HTR-8/SVneo (cell line): Measurements from ENCODE around the gene GLIS1.

Experiments used
- DNase-seq: peaks from one replicate; pipeline ENCODE4 v3.0.0; 2011; ENCODE audit warnings: low spot score, mixed read lengths; ENCODE audit not compliant: insufficient read length
- FAIRE-seq: peaks from 2 replicates; lab custom pipeline; 2011; peaks lifted over from hg19 to GRCh38; lab: Jason Lieb, UNC

The GLIS1 gene

DNA sequence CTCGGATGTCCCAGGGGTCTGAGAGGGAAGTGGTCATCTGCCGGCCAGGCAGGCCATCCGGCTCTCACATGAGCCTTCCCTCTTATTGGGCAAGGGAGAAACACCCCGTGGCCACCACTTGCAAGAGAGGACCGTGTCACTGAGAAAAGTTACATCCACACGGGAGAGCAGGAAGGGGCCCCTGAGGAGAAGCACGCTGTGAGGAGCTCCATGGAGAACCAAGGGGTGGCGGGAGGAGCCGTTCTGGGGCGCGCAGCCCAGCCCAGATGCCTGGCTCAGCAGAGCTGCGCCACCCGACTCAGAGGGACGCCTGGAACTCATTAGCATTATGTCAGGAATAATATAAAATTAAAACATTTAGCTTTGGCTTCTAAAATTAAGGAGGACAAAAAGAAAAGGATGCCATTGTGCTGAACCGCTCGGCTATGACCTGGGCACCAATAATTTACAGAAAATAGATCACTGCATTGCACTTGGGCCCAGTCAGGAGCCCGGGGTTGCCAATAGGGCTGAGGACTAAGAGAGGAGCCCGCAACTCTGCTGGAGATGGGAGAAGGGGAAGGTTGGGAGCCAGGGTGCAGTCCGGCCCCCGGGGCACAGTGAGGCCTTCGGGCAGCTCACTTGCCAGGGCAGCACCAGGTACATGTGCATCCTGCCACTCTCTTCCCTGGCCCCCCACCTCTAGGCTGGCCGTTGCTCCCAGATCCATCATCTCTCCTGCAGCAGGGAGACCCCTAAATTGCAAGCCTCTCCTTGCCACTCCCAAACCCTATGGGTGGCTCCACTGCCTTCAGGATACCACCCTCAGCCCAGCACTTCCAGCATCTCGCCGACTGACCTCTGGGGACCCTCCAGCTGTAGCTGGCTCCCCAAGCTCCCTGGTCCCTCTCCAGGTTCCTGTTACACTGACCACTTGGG is 194.9 kb downstream of the GLIS1 start:
- DNase-seq (no peak), FAIRE-seq (no peak)

DNA sequence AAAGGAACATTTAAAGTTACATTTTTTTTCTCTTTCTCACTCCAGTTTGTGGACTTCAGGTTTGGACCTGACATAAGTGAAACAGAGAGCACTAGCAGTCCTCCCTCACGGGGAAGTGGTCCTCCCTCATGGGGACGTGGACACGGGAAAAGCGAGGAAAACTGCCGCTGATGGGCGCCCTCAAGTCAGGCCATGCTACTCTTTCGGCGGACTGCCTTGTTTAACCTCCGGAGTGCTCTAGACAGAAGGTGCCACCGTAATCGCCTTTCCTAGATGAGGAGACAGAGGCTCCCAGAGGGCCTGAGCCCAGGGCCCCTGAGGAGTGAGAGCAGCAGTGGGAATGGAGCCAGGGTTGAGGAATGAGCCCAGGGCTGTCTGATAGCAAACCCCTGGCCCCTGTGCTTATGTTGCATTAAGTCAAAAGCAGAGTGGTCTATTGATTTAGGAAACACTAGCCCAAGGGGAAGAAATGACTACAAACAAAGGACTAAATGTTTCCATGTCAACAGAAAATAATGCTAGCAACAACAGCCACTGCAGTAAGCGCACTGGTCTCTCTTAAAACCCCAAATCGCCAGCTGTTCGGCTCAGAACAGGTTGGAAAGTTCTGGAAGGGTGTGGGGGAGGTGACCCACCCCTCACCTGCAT is 195.7 kb downstream of the GLIS1 start:
- DNase-seq (no peak), FAIRE-seq (no peak)

DNA sequence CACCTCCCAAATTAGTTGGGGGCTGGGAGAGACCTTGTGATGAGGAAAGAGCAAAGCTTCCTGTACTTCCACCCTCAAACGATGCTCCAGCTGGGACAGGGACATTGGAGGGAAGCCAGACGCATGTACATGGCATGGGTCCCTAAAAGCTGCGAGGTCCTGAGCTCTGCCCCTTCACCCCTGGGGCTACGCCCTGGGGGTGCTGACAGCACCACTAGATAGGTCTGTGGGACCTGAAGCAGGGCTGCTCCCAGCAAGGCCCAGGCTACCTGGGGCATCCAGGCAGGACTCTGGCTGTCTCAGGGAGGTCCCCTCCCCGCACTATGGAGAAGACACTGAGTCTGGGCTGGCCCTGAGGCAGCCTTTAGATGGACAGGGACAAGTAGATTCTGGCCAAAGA is 196.4 kb downstream of the GLIS1 start:
- DNase-seq, result no peak
- FAIRE-seq, result no peak

DNA sequence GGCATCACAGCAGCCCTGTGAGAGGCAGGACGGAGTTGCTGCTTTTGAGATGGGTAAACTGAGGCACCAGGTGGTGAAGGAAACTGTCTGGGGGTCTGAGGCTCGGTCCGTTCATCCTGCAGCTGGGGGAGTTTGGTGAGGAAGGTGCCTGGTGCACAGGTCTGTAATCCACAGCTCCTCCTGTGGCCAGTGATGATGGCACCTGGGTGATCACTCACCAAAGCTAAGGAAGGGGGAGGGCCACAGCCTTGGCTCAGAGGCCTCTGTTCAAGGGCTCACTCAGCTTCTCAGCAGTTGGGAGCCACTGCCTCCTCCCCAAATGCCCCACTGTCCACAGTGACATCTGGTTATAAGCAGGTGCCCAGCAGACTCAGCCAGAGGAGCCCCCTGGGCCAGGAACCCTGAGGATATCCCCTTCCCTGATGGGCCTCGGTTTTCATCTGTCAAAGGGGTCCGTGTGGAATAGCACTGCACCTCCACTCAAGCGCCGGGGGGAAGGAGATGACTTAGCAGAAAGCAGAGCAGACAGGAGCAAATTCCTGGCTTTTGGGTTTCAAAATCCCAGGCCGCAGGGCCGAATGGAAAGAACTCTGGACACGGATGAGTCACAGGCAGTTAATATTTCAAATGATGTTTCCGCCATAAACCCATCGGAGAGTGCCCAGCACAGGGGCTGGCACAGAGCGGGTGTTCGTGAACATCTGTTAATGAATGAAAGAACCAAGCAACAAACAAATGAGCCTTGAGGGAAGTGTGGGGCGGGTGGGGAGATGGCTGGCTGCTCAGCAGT is 197.0 kb downstream of the GLIS1 start:
- FAIRE-seq, result no peak
- DNase-seq, result peak; percentile 45

DNA sequence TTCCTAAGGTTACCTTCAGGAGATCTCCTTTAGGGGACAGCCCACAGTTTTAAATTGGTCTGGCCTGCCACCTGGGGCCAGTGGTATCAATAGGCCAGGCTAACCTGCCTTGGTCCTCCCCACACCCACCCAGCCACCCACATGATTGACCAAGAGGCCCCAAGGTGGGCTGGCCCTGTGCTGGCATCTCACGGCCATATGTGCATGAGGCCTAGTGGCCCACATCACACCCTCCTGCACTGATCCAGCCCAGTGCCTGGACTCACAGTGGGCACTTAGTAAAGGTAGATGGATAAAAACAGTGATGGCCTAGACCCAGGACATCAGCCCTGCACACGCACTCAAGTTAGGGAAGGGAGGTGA is 197.7 kb downstream of the GLIS1 start:
- FAIRE-seq (no peak), DNase-seq (no peak)

DNA sequence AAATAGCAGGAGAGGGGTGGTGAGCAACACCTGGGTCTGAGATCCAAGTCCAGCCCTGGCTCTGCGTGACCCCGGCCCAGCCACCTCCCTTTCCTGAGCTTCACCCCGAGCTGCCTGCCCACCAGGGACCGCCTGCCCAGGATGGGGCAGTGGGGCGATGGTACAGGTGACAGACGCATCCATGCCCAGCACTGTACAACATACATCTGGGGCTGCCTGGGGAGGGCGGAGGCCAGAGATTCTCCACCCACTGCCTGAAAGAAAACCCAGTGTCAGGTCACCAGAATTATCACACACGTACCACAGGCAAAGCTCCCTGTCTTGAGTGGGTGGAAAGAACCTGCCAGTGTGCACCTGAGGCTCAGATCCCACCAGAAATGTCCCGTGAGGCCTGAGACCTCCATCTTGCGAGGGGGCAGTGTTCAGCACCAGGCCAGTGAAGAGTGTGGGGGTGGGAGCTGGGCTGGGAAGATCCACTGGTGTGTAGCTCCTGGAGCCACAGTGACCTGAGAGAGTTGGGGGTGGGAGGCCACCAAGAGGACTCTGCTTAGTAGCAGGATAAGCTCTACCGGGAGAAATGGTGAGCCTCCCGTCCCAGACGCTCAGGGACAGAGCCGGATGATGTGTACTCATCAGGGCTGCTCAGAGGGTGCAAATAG is 198.2 kb downstream of the GLIS1 start:
- FAIRE-seq (no peak), DNase-seq (no peak)

DNA sequence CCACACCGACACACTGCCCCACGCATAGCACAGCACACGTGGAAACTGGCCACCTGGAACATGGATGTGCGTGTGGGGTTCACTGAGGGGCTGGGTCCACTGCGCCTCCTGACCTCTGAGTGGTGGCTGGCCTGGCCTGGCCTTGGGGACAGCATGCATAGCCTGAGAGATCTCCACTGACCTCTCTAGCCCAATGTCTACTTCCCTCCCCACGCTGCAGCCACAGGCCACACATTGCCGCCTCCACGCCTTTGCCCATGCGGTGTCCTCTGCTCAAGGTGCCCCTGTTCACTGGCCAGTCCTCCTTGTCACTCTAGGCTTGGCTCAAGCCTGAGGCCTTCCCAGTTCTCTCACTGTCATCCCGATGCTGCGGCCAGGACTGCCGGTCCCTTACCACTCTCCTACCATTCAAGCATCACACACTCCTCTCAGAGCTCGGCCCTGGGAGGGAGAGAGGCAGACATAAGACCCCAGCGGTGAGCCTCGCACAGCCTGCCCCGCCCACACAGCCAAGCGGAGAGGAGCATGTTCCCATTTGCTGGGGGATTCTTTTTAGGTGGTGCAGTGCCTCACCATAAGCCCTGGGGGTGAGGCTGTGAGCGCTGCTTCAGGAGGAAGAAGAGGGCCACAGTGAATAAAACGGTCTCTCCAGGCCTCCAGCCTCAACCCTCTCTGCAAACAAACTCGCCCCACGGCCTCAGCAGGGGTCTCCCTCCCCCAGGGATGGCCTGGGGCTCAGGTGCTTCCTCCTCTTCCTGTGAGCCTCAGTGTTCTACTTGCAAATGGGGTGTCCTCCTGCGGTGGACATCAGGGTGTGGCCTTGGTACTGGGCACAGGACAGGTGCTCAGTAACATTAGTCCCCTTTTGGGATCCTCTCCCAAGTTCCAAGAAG is 199.0 kb downstream of the GLIS1 start:
- no peak for FAIRE-seq

DNA sequence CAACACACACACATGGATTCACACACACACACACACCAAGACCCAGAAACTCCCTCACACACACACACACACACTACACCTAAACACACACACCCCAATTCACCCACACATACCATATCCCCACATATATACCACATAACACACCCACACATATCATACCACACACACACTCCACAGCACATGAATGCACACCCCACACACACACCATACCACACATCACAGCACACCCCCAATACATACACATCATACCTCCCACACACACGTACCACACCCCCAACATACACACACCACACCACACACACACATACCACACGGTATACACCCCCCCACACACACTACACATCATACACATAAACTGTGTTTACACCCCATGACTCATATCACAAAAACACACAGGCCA is 199.7 kb downstream of the GLIS1 start:
- FAIRE-seq (peak; percentile 86), DNase-seq (no peak)

More for the DNA sequence above, 199.0 kb downstream of the GLIS1 start:
- no peak for DNase-seq

DNA sequence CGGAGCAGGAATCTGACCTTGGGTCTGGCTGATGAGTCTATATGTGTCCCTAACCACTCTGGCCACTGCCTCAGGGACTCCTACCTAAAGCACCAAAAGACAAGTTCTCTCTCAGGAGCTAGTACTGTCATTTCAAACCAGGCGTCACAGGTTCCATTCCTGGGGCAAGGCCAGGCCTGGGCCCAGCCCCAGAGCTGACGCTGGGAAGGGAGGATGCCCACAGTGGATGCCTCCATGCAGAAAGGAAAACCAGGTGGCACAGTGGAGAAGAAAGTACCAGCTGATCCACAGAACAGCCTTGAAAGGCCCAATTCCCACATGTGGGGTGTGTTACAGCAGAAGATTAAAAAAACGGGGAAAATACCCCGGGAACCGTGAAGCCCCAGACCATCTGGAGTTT is 202.4 kb downstream of the GLIS1 start:
- DNase-seq, result no peak
- no peak for FAIRE-seq

DNA sequence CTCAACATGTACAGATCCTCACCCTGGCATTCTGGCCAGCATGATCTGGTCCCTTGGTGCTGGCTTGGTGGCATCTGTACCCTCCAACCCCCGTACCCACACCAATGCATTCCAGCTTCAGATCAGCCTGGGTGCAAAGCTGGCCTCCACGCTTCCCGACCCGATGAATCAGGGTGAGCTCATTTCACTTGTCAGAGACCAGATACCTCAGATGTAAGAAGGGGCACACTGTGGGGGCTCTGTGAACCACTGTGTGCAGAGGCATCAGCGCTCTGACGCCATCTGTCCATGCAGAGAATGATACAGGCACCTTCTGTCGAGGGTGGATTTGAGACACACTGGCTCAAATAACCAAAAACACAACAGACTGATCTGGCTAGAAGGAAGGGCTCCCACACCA is 203.1 kb downstream of the GLIS1 start:
- FAIRE-seq, result no peak
- DNase-seq, result no peak

DNA sequence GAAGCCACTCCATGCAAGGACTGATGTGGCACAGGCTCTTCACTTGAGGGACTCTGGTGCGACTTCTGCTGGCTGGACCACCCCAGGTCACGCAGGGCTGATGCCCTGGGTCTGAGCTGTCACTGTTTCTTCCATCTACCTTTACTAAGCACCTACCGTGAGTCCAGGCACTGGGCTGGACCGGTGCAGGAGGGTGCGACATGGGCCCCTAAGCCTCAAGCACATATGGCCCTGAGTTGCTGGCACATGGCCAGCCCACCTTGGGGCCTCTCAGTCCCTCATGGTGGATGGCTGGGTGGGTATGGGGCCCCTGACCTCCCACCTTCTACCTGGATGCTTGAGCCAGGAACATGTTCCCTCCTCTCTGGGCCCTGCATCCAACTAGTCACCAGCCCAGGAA is 203.7 kb downstream of the GLIS1 start:
- DNase-seq (no peak), FAIRE-seq (no peak)

DNA sequence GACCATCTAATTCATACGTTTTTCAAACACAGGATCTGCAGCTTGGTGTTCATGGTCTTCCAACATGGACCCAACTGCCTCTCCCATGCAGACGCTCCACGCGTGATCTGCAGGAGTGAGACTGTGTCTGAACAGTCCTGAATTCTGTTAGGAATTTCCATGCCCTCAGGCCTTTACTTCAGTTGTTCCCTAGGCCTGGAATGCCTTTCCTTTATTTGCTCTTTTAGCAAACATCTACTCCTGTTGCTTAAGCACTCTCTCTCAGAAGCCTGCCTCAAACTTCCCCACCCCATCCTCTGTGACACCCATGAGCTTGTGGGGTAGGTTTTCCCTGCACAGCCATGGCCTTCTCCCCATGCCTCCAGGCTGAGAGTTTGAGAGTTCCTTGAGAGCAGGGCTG is 206.1 kb downstream of the GLIS1 start:
- FAIRE-seq (no peak), DNase-seq (no peak)

DNA sequence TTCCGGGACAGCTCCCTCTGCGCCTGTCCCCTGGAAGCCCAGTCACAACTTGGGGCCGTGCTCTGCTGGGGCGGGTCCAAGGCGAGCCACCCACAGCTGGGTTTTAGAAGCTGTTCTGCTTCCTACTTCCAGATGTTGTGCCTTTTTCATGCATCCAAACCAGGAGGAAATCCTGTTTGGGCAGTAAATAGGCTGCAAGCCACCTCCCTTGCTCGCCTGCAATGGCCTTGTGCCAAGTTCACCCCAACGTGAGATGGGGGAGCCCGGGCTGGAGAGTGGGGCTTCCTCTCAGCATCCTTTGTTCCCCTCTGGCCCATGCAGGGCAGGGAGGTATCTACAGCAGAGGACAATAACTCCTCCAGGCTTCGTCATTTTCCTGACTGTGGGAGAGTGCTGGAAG is 206.6 kb downstream of the GLIS1 start:
- DNase-seq (no peak), FAIRE-seq (no peak)

DNA sequence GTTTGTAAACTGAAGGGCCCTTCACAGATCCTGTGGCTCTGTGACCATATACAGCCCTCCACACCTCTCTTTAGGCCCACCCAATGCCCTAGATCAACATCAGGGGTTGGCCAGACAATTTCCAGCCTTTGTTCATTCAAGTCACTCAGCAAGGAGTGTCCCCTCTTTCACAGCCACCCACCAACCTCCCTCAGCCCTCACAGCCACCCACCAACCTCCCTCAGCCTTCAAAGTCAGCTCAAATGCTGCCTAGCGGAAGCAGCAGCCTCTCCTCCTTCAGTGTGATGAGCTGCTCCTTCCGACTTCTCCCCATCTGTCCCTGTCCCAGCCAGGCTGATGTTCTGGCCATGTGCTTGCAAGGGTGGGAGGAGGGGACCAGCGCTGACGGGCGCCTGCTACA is 208.4 kb downstream of the GLIS1 start:
- no peak for FAIRE-seq
- DNase-seq, result no peak

DNA sequence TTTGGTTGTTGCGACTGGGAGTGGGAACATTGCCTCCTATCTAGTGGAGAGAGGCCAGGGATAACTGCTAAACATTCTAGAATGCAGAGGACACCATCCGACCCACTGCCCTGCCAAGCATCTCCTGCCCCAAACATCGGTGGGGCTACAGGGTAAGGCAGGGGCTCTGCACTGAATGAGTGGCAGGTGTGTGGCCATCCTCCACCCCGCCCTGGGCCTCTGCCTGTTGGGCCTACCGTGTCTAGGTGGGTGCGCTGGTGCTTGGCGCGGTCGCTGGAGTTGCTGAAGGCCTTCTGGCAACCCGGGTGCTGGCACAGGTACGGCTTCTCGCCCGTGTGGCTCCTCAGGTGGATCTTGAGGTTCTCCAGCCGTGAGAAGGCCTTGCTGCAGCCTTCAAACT is 209.4 kb downstream of the GLIS1 start:
- no peak for FAIRE-seq
- no peak for DNase-seq

DNA sequence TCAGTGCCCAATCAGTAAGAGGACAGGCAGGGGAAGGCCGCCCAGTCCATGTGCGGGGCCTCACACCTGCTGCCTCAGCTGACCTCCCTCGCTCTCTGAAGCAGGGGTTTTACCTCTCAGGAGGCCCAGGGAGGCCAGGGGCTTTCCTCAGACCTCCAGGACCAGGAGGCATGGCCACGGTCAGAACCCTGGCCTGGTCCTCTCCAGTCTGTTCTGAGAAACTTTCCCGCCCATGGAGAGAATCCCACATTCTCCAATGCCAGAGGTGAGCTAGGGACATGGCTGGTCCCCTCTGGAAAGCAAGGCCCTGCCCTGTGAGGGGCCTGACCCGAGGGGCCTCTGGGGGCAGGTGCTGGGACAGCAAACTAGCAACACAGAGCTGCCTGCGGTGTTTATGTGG is 211.6 kb downstream of the GLIS1 start:
- FAIRE-seq, result no peak
- DNase-seq, result no peak

DNA sequence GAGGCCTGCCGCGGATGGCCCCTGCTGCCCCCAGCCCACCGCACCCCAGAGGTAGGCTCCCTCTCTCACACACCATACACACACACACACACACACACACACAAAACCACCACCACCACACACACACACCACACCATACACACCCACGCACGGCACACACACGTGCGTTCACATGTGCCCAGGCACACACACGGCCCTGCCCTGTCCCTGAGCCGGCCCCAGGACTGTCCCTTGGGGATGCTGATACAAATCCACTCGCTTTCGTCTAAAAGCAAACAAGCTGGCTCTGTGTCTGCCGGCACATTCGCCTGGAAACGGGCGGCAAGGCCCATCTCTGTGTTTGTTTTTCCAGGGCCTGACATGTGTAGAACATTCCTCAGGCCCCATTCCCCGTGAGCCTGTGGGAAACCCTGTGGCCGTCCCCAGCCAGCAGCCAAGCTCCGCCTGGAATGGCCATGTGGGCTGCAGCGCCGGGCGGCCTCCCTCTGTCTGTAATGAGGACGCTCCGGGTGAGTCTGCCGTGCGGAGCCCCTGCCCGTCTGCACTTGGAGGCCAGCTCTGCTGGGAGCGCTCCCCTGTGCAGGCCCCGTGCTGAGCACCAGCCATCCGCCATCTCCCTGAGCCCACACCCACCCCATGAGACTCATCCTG is 212.4 kb downstream of the GLIS1 start:
- FAIRE-seq, result no peak

DNA sequence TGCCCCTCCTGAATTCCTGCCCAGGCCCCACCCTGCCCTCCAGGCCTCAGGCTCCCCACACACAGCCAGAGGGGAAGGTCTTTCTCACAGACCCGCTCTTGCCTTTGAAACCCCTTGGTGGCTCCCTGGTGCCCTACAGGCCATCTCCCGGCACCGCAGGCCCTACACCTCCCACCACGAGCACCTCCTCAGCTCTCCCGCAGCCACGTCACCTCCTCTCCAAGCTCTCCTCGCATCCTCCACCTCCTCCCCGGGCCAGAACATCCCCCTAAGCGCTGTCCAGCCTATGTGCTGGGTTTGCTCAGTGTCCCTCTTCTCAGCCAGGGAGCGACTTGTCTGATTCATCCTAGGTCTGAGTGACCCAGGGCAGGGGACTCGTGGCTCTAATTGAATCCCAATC is 213.4 kb downstream of the GLIS1 start:
- DNase-seq (no peak), FAIRE-seq (no peak)

More for the DNA sequence above, 212.4 kb downstream of the GLIS1 start:
- no peak for DNase-seq
